Activated CD8-positive, alpha-beta memory T cell treated with anti-CD3 and anti-CD28 coated beads for 4 hours (primary cell): ENCODE measurements around the gene VSX2.

Experiments used
- DNase-seq, 2 donors: peaks; one replicate each; pipeline ENCODE4 v3.0.0-alpha.2; 2020; ENCODE audit warnings: low read depth in 2 of 2

The VSX2 gene

DNA sequence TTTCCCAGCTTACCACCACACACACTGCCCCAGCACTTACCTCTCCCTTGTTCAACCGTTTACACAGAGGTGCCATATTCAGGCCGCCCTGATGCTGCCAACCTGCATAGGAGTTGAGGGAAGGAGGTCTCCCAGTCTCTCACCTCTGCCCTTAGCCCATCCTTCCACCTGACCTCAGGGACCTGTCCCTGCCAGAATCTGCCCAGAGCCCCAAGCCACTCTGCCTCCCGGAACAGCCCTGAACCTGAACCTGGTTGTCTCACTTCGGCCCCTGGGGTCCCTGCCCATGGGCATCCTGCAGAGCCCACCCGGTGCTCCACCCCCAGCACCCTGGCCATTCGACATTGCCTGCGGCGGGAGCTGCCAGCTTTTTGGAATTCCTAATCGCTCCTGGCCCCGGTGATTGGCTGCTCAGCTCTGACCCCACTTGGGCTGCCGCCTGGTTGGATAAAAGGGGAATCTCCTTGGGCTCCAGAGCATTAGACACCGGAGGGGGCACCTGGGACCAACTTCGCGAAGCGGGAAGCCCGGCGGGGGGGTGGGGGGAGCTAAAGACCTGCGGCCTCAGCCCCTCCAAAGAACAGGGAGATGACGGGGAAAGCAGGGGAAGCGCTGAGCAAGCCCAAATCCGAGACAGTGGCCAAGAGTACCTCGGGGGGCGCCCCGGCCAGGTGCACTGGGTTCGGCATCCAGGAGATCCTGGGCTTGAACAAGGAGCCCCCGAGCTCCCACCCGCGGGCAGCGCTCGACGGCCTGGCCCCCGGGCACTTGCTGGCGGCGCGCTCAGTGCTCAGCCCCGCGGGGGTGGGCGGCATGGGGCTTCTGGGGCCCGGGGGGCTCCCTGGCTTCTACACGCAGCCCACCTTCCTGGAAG is at the start of gene VSX2:
Gene VSX2 (plus strand): TSS at position 476 of the 874 bp plus-strand sequence. CDS start 113 bp downstream, at position 589.
- DNase-seq, result no peak

DNA sequence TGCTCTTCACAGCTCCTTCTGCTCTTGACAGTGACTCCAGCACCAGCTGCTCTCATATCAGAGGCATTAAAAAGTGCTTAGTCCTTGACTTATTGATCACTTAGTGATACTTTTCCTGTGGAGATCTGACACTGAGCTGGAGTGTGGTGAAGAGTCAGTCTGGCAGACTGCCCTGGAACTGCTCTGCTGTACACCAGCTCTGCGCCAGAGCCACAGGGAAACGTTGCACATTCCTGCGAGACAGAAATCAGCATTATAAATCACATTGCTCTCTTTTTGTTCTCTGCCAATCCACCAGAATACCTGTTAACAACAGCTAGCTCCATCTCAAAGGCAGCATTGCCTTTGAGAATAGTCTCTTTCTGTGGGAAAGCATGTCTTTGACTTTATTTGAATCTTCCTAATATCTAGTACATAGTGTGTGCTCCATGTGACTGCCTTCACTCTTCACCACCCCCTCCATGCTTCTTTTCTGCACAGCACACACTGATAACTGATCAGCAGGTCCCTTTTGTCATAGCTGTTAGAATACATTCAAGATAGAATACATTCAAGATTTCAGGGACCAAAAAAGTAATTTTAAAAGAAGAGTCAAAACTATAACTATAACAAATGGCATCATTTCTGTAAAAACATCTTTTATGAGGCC is 48.2 kb upstream of the VSX2 start:
- DNase-seq, result no peak

DNA sequence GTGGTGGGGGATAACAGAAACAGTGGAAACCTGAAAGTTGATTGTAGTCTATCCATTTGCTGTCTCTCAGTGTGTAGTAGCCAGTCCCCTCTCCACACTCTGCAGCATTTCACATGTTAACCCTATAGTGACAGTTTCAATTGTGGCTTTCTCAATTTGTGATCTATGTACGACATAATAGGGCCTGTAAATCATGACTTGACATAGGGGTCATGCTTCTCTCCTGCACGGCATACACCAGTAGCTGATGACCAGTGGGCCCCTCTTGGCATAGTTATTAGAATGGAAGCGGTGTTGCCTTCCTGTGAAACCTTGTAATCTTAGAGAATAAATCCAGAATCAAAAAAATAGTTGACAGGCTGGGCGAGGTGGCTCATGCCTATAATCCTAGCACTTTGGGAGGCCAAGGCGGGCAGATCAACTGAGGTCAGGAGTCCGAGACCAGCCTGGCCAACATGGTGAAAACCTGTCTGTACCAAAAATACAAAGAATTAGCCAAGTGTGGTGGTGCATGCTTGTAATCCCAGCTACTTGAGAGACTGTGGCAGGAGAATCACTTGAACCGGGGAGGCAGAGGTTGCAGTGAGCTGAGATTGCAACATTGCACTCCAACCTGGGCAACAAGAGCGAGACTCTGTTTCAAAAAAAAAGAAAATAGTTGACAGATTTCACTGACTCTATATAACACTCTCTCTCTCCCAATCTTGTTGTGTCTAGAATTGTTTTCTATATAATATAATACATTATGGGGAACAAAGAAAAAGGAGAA is 44.6 kb upstream of the VSX2 start:
- DNase-seq, result no peak

DNA sequence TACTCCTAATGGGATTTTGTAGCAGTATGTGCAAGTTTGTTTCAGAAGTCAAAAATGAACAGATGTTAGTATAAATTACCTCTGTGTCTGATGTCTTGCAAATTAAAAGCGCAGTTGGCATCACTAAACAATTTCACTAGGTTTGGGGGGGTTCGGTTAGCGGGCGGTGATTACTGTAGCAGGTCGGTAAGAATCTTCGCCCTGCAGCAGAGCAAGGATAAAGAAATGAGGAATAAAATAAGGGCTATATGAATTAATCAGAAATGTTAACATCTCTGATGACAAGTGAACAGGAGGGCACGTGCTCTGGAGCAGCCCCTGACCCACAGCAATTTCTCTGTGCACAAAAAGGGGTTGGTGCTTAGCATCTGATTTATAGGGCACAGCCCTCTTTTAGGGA is 43.6 kb upstream of the VSX2 start:
- DNase-seq, result no peak

DNA sequence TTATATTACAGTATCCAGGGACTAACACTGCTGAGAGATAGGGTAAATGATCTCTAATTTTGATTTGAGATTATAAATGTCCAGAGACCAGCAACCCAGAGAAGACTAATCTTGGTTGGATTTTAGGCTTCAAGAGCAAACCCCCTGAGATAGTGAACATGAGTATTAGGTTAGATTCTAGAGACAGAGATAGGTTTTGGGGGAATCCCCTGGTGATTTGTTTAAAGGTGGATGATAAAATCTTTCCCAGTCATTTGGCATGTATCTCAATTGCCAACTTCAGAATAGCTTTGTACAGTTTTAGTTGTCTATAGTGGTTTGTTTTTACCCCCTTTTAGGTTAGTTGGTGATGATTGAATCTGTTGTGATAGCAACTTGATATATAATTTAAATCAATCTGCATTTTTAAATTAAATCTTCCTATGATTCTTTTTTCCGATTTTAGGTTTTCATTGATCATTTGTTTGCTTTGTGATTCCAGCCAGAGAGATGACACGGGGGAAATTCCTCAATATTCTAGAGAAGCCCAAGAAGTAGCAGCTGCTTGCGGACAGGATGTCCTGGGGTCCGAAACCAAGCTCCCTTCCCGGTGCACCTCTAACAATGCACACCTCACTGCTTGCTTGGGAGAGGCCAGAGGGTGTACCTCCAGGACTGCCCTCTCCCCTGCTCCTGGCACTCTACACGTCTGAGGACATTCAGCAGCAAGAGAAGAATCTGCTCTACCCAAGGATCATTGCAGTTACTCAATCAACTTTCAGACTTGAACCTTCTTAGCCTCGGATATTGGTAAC is 40.6 kb upstream of the VSX2 start:
- no peak for DNase-seq

DNA sequence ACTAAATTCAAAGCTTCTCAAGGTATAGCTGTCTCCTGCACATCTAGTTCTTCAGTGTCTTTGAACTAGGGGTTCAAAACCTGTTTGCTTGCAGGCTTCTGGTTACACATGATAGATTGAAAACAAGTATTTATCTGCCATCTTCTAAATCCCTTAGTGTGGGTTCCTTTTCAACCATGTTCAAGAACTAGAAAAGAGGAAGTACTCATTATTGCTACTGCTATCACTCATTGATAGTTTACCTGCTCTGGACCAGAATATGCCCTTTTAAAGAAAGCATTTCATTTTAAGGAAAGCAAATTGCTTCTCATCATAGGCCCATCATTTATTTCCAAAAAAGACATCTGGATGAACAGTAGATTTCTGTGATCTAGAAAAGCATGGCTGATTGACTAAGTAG is 37.1 kb upstream of the VSX2 start:
- DNase-seq, result no peak

DNA sequence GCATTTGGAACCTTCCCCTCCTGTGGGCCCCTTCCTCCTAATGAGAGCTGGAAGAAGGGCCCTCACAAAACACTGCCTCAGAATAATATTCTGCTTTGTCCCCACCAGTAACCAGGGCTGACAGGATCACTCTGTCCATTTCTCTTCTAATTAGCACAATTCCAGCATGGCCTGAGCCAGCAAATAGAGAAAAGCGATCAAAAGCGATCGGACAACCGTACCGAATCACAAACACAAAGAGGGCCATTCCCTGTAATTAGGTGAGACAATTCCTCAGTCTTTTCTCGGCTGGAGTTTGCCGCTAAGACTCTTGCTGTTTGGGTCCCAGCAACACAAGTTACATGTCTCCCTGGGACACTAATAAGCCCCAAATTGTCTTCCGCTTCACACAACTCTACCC is 35.6 kb upstream of the VSX2 start:
- DNase-seq, result no peak

DNA sequence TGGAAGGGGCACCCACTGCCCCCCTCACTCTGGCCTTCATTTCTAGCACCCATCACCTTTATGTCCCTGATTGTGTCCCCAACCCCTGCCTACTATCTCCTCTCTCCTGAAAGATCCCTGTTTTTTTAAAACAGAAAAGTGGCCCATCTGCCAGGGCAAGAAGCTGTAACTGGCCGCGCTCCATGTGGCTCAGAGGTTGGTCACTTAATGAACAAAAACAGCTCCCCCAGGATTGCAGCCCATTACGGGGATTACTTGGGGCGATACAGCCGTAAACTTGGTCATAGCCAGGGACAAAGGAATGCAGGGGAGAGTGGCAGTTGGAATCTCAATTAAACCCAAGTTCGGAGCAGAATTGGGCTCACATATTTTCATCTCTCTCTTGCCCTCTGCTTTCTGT is 34.8 kb upstream of the VSX2 start:
- DNase-seq, result no peak

DNA sequence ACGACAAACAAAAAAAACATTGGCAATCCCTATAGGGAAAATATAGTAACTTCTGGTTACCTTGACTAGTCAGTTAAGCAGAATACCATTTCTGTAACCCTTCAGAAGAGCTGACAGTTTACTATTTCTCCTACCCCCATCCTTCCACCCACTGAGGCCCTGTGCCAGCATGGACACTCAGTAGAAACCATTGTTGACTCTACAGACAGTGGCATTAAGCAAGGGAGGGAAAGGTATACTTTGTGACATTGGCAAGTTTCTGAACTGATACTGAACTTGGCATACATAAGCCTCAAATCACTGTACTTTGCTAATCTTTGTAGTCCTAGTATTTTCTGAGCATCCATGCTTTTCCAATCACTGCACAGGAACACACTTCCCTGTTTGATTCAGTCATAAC is 33.4 kb upstream of the VSX2 start:
- DNase-seq, result no peak

DNA sequence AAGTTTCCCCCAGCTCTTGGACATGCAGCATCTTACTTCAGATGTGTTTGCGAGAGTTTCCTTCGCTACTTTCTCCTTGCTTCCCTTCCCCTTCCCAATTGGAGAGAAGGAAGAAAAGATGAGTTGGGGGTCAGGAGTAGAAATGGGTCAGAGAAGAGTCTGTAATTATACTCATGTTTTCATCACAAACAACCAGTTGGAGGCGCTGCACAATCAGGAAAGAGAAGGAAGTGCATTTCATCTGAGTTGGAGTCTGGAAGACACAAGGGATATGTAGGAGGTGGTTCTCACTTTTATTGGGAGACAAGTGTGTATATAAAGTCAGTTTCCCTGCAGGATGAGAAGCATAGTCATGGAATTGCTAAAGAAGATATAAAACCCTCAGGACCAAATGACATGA is 31.3 kb upstream of the VSX2 start:
- DNase-seq, result no peak

DNA sequence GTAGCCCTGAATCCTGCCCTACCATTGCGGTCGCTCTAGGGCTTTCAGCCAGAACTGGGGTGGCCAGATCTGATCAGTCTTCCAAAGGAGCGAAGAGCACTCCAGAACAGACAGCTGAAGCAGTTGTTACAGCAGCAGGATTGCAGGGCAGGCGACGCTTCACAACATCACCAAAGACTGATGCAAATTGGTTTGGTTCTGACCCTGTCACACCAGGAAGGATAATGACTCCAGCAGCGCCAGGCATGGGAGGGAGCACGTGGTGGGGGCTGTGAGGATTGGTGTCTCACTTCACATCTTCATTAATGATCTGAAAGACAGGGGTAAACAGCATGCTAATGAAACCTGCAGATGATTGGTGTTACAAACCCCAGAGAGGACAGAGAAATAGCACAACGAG is 30.6 kb upstream of the VSX2 start:
- DNase-seq, result no peak

DNA sequence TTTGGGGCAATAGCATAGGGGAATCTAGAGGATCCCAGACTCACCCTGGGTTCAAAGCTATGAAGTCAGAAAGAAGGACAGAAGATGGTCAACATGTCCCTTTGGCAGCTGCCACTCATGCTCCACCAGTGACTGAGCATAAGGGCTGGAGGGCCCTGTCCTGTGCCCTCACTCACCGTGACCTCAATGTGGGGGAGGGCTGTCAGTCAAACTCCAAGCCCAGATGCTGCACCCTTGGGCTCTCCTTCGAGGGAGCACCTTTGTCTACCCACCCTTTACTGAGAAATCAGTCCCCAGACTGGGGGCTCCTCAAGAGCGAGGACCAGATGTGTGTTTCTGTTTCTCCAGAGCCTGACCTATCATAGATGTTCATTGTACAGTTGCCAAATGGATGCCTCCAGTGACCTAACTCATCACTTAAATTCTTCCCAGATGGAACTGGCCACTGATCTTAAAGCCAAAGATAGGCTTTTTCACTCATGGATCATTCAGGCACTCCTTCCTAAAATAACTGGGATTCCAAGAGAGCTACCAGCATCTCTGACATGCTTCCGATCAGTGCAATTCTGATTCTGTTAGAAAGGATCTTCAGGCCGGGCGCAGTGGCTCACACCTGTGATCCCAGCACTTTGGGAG is 27.2 kb upstream of the VSX2 start:
- no peak for DNase-seq

DNA sequence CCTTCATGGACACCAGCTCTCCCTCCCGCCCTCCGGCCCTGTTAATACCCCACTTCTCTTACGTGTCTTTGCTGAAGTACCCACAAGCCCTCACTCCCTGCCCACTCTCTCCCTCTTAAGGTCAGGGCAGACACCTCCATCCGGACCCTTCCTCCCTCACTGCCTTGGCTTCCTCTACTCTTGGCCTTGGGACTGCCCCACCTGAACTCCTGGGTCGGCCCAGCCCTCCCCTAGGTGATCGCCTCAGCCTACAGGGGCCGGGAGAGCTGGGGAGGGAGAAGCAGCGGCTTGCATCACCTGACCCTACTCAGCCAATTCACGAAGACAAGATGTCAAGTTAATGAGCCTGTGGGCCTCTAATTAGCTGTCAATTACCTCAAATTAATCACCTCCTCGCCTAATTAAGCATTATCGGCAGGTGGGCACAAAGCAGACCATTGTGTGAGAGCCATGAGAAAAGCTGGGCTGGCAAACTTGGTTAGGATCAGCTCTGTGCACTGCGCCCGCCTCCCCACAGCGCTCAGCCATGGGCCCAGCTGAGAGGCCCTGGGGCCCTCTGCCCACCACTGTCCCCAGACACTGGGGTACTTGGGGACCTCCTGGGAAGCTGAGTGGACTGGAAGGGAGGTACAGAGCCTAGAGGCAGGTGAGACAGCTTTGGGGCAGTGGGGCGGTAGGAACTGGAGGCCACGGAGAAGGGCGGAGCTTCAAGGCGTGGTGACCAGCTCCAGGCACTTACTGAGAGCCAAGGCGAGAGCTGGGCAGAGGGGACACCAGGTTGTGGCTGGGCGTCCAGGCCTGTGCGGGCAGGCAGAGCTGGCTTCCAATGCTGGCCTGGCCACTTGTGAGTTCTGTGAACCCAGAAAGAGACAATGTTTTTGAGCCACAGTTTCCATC is 25.1 kb upstream of the VSX2 start:
- DNase-seq, result no peak

DNA sequence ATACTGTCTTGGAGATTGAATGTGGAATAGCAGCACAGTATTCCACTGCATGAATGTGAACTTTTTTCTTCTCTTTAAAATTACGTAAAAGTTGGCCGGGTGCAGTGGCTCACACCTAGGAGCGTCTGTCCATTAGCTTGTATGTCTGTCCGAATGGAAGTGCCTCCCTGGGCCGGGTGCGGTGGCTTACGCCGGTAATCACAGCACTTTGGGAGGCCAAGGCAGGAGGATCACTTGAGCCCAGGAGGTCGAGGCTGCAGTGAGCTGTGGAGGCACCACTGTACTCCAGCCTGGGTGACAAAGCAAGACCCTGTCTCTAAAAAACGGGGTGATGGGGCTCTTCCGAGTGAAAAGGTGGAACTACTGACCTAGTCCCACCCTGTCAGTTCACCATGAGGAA is 22.6 kb upstream of the VSX2 start:
- DNase-seq, result no peak

DNA sequence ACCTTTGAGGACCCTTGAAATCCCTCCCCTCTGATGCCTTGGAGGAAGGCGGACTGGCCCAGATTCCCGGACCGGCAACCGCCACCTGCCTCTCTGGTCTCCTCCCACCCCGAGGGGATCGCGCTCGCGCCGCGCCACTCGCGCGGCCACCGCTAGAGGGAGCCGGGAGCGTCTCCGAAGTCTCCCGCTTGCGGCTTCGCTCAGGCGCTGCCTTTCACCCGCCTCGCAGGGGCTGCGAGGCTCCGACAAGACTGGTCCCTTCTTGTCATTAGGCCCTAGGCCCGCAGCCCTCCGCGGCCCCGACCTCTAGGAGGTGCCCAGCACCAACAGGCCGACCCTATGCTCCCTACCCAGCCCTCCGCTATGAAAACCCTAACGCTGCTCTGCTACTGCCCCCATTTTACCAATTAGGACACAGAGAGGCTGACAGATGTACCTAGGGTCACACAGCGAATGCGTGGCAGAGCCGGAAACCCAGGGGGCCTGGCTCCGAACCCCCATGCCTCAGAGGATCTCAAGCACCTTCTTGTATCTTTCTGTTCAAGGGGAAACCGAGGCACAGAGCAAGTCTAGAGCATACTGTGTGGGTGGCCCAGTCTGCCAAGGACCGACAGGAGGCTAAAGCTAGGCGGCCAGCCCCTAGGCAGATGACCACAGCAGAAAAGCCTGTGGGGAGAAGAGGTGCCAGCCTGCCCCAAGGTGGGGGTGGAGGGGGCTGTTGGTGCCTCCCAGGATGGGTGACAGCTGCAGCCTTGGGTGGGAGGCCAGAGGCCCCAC is 21.4 kb upstream of the VSX2 start:
- DNase-seq, result peak; percentile 12 to 40

DNA sequence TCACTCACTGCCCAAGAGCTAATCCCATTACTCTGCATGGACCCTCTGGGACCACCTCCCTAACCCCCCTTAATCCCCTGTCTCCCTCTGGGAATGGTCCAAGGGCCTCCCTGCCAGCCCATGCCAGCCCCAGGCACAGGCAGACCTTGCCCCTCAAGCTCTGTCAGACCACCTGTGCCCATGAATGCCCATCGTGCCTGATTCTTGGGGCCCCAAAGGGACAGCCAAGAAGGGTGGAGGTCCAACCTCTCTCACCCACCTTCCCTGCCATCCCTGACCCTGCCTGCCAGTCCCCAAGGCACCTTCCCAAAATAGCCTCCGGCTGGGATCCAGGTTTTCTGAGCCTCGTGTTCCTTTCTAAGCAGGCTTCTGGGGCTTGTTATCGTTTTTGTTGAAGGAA is 20.8 kb upstream of the VSX2 start:
- no peak for DNase-seq

DNA sequence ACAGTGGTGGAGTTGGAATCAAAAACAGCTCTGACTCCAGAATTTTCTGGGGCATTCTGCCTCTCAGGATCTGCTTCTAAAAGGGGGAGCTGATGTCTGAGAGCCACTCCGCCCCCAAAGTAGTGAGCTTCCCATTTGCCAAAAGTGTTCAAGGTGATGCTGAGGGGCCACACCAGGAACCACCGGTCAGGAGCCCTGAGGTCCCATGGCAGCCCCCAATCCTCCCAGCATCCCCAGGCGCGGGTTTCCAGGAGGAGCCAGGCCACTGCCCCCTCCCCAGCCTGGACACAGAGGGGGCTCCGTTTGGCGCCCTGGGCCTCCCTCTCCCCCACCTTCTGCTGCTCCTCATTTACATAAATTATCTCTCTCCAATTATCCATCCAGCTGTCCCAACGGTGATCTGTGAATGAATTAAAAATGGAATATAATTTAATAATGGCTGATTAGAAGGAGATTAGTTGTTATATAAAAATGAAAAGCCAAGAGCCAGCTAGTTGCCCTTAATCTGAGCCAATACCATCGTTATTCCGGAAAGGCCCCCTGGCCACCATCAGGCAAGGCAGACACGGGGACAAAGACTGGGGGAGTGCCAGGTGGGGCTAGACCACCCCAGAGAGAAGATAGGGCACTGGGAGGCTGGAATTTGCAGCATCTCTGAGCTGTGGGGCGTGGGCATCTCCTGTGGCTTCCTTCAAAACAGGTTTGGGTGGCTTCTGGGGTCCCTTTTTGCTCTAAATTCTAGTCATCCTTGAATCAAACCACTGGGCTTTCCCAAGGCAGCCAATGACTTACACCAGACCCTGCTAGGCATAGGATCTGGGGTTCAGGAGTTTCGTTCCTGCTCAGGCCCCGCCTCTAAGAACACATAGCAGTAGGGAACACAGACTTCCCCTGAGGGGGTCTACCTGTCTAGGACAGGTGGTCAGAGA is 19.7 kb upstream of the VSX2 start:
- no peak for DNase-seq

DNA sequence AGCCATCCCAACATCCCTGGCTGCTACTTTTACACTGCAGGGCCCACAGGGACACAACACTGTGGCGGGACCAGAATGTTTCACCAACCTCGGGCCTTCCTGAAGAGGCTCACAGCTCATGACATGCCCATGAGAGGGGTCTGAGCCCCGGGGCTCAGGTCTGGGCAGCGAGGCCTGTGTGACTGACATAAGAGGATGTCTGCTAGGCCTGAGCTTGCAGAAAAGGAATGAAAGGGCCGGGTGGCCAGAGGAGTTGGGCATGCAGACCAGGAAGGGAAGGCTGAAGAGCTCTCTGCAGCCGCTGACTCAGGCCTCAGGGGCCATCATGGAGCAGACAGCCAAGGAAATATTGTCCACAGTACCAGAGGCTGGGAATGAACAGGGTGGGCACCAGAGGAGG is 18.3 kb upstream of the VSX2 start:
- DNase-seq, result no peak
